Activated CD4-positive, alpha-beta T cell treated with anti-CD3 and anti-CD28 coated beads for 24 hours (primary cell): ENCODE results near the gene CLCC1.

ENCODE experiments used
- DNase-seq, 2 donors: peaks; one replicate each; pipeline ENCODE4 v3.0.0-alpha.2; 2020; ENCODE audit warnings: low read depth in 2 of 2

The CLCC1 gene

DNA sequence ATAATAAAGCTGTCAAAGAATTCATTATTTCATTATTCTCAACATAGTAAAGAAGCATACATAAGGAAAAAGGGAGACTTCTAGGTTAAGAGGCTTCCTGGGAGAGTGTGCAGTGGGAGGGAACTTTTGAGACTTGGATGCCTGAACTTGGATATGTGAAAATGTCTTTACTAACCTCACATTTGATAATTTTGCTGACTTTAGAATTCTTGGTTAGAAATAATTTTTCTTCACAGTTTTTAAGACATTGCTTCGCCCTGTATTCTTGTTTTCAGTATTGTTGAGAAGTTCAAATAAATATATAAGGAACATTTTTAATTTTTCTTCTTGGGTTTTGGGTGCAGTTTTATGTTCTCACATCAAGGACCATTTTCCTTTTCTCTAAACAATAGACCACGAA lies 46.5 kb downstream of the CLCC1 start:
- DNase-seq = no peak
